SU-DHL-6 (cell line): ENCODE data around the gene ALCAM.

Experiments
- H2AFZ ChIP-seq: fragments of 200-600 bp; sonication (generic); 2 replicates; pipeline ENCODE4 v1.6.1; 2014; ENCODE audit warnings: low read depth, mild to moderate bottlenecking, moderate library complexity, mixed read lengths, antibody characterized with exemption, low read length; ENCODE audit not compliant: severe bottlenecking
- H3F3A ChIP-seq: fragments of 200-600 bp; shearing (Covaris generic); 2 replicates; pipeline ENCODE4 v1.6.0; 2016; ENCODE audit warnings: antibody characterized with exemption, mild to moderate bottlenecking; ENCODE audit not compliant: insufficient read depth
- H3K27ac ChIP-seq: fragments of 200-600 bp; sonication (generic); 2 replicates; pipeline ENCODE4 v1.5.1; 2016; ENCODE audit warnings: low read depth, mild to moderate bottlenecking, low read length, moderate library complexity, mixed read lengths
- H3K27me3 ChIP-seq: fragments of 200-600 bp; sonication (generic), shearing (Covaris generic); 2 replicates; pipeline ENCODE4 v1.6.0; 2014; ENCODE audit warnings: mild to moderate bottlenecking, low read length
- H3K36me3 ChIP-seq: fragments of 200-600 bp; sonication (generic); 2 replicates; pipeline ENCODE4 v1.6.1; 2014; ENCODE audit warnings: mild to moderate bottlenecking, low read length, mixed read lengths
- H3K4me2 ChIP-seq: fragments of 300-600, 200-600 bp; shearing (Covaris generic), sonication (generic); 2 replicates; pipeline ENCODE4 v1.6.0; 2014; ENCODE audit warnings: low read length, low read depth, mild to moderate bottlenecking; ENCODE audit not compliant: poor library complexity, severe bottlenecking
- H3K4me3 ChIP-seq: fragments of 200-600 bp; sonication (generic); 2 replicates; pipeline ENCODE4 v1.5.1; 2014; ENCODE audit warnings: antibody characterized with exemption, low read length, mild to moderate bottlenecking, mixed read lengths; ENCODE audit not compliant: insufficient read depth, poor library complexity, severe bottlenecking
- H3K79me2 ChIP-seq: fragments of 200-600 bp; sonication (generic); 2 replicates; pipeline ENCODE4 v1.6.1; 2014; ENCODE audit warnings: mild to moderate bottlenecking, low read length, moderate library complexity; ENCODE audit not compliant: insufficient read depth
- H3K9ac ChIP-seq: fragments of 200-600 bp; sonication (generic); 2 replicates; pipeline ENCODE4 v1.7.0; 2014; ENCODE audit warnings: mild to moderate bottlenecking, low read length
- H3K9me2 ChIP-seq: fragments of 200-600 bp; sonication (generic); replicated peaks from 2 replicates; pipeline ENCODE4 v1.6.1; 2014; ENCODE audit warnings: low read length; ENCODE audit not compliant: insufficient read depth
- H3K9me3 ChIP-seq: fragments of 200-600 bp; sonication (generic); 2 replicates; pipeline ENCODE4 v1.6.1; 2014; ENCODE audit warnings: low read length, mixed read lengths; ENCODE audit not compliant: insufficient read depth
- H4K20me1 ChIP-seq: fragments of 200-600 bp; sonication (generic); 2 replicates; pipeline ENCODE4 v1.6.1; 2014; ENCODE audit warnings: low read depth, mild to moderate bottlenecking, antibody characterized with exemption, low read length, moderate library complexity, mixed read lengths
- CTCF ChIP-seq: fragments of 200-600 bp; sonication (generic); IDR thresholded peaks from one replicate; pipeline ENCODE4 v1.5.1; 2017; ENCODE audit warnings: antibody characterized with exemption, mild to moderate bottlenecking, low read length, moderate library complexity; ENCODE audit not compliant: insufficient read depth, poor library complexity, severe bottlenecking
- EZH2phosphoT487 ChIP-seq: fragments of 200-600 bp; sonication (generic), shearing (Covaris generic); conservative IDR thresholded peaks from 2 replicates; pipeline ENCODE4 v1.6.1; 2018; ENCODE audit warnings: mild to moderate bottlenecking, antibody characterized with exemption, low read length, moderate library complexity, mixed read lengths

Gene ALCAM

GRCh38 chr3:105332961-105333360 is 33.7 kb upstream of the ALCAM start:
- H4K20me1 ChIP-seq, result no peaks in the 10 kb centered on the region

GRCh38 chr3:105334138-105334882 is 32.4 kb upstream of the ALCAM start:
- Histone ChIP-seq H3K4me2 (no peak overlapping the region), H3K4me3 (no peak overlapping the region), H3K27ac (no peak overlapping the region), H4K20me1 (no peaks in the 10 kb centered on the region), H3F3A (no peaks in the 10 kb centered on the region), H2AFZ (no peak overlapping the region), H3K36me3 (no peaks in the 10 kb centered on the region), H3K9me3 (no peaks in the 10 kb centered on the region), H3K27me3 (no peaks in the 10 kb centered on the region), H3K9ac (no peak overlapping the region), H3K79me2 (no peaks in the 10 kb centered on the region), H3K9me2 (no peaks in the 10 kb centered on the region)
- TF ChIP-seq EZH2phosphoT487 (no peak), CTCF (no peak)

More at GRCh38 chr3:105332961-105333360, 33.7 kb upstream of the ALCAM start:
- Histone ChIP-seq H2AFZ (no peak overlapping the region), H3K9ac (no peak overlapping the region), H3K9me2 (no peaks in the 10 kb centered on the region), H3K27ac (no peak overlapping the region), H3K4me3 (no peak overlapping the region), H3F3A (no peaks in the 10 kb centered on the region), H3K36me3 (no peaks in the 10 kb centered on the region), H3K79me2 (no peaks in the 10 kb centered on the region), H3K27me3 (no peaks in the 10 kb centered on the region), H3K9me3 (no peaks in the 10 kb centered on the region), H3K4me2 (no peak overlapping the region)
- TF ChIP-seq CTCF, result no peak
- TF ChIP-seq EZH2phosphoT487, result no peak

- no peak overlapping the region for H2AFZ ChIP-seq
- no peaks in the 10 kb centered on the region for H3K36me3 ChIP-seq
- H3K27ac ChIP-seq, result no peak overlapping the region
- no peaks in the 10 kb centered on the region for H4K20me1 ChIP-seq
- H3K4me2 ChIP-seq, result no peak overlapping the region
- no peak overlapping the region for H3K9ac ChIP-seq
- no peaks in the 10 kb centered on the region for H3K27me3 ChIP-seq
- TF ChIP-seq EZH2phosphoT487 (no peak), CTCF (no peak)
- H3K9me3 ChIP-seq, result no peaks in the 10 kb centered on the region
- H3K4me3 ChIP-seq, result no peak overlapping the region
- no peaks in the 10 kb centered on the region for H3K9me2 ChIP-seq
- no peaks in the 10 kb centered on the region for H3F3A ChIP-seq
- H3K79me2 ChIP-seq, result no peaks in the 10 kb centered on the region
Observed at GRCh38 chr3:105339946-105340345, 26.8 kb upstream of the ALCAM start.
